Eye (tissue), 1 donor: ENCODE data around the gene WNT9B.

Experiments used
- DNase-seq: peaks from one replicate; pipeline ENCODE4 v3.0.0-alpha.2; 2015

The WNT9B gene

GRCh38 chr17:46854515-46854914, 3.1 kb downstream of the WNT9B start:
- DNase-seq: no peak

- DNase-seq: no peak
Observed at GRCh38 chr17:46854948-46855347, 3.6 kb downstream of the WNT9B start.

- DNase-seq: no peak
Observed at GRCh38 chr17:46857600-46857999, 6.2 kb downstream of the WNT9B start.

- no peak for DNase-seq
Observed at GRCh38 chr17:46859996-46860395, 8.6 kb downstream of the WNT9B start.

- no peak for DNase-seq
Observed at GRCh38 chr17:46862949-46863348, 11.6 kb downstream of the WNT9B start.

- no peak for DNase-seq
Observed at GRCh38 chr17:46863383-46864121, 12.2 kb downstream of the WNT9B start.

- no peak for DNase-seq
Observed at GRCh38 chr17:46865100-46865499, 13.7 kb downstream of the WNT9B start.

GRCh38 chr17:46866325-46866724, 14.9 kb downstream of the WNT9B start:
- DNase-seq: no peak

GRCh38 chr17:46866747-46867146, 15.4 kb downstream of the WNT9B start:
- no peak for DNase-seq

GRCh38 chr17:46868689-46869187, 17.4 kb downstream of the WNT9B start:
- DNase-seq: no peak

- no peak for DNase-seq
Observed at GRCh38 chr17:46869296-46869695, 17.9 kb downstream of the WNT9B start.

- no peak for DNase-seq
Observed at GRCh38 chr17:46869975-46870803, 18.8 kb downstream of the WNT9B start.

- DNase-seq: no peak
Observed at GRCh38 chr17:46872421-46872820, 21.0 kb downstream of the WNT9B start.

GRCh38 chr17:46873941-46874645, 22.7 kb downstream of the WNT9B start:
- no peak for DNase-seq

- DNase-seq: no peak
Observed at GRCh38 chr17:46874906-46875305, 23.5 kb downstream of the WNT9B start.

GRCh38 chr17:46875849-46876352, 24.5 kb downstream of the WNT9B start:
- DNase-seq: no peak

GRCh38 chr17:46876353-46876887, 25.0 kb downstream of the WNT9B start:
- no peak for DNase-seq

- DNase-seq: no peak
Observed at GRCh38 chr17:46876926-46877325, 25.5 kb downstream of the WNT9B start.

- no peak for DNase-seq
Observed at GRCh38 chr17:46877466-46877865, 26.1 kb downstream of the WNT9B start.

GRCh38 chr17:46878055-46878454, 26.7 kb downstream of the WNT9B start:
- no peak for DNase-seq

- no peak for DNase-seq
Observed at GRCh38 chr17:46879101-46879500, 27.7 kb downstream of the WNT9B start.

GRCh38 chr17:46881015-46881414, 29.6 kb downstream of the WNT9B start:
- DNase-seq: no peak

- DNase-seq: no peak
Observed at GRCh38 chr17:46882666-46883065, 31.3 kb downstream of the WNT9B start.
